Stomach (tissue), 9 donors: Measurements from ENCODE around the gene CCNK. TPM values are rescaled to one million over a fixed set of nuclear protein-coding genes. Genes with fewer than 3 reads are reported as not detected.

ENCODE experiments used
- DNase-seq, 2 donors: peaks; one replicate each; pipeline versions ENCODE4 v3.0.0 to v3.0.0-alpha.2; 2013 to 2019
- H3K27ac ChIP-seq, 5 donors: fragments of 200-600 bp in 4 of 5; sonication (generic) in 4 of 5; one replicate each; pipeline ENCODE4 v1.5.1; 2013 to 2019; ENCODE audit warnings: mild to moderate bottlenecking in 1 of 5, moderate library complexity in 1 of 5
- H3K27me3 ChIP-seq, 3 donors: fragments of 200-600 bp; sonication (generic); one replicate each; pipeline ENCODE4 v1.5.1; 2017 to 2019; ENCODE audit warnings: mixed run types in 1 of 3
- H3K36me3 ChIP-seq, 4 donors: fragments of 200-600 bp; sonication (generic); 1 replicate in 3 of 4; 2 replicates in 1 of 4; pipeline ENCODE4 v1.5.1; 2016 to 2019
- H3K4me1 ChIP-seq, 4 donors: fragments of 200-600 bp; sonication (generic); one replicate each; pipeline ENCODE4 v1.5.1; 2016 to 2019
- H3K4me3 ChIP-seq, 4 donors: fragments of 200-600 bp; sonication (generic) in 3 of 4; one replicate each; pipeline ENCODE4 v1.5.1; 2016 to 2019; ENCODE audit warnings: mild to moderate bottlenecking in 1 of 4
- H3K9me3 ChIP-seq, 4 donors: fragments of 200-600 bp; sonication (generic); one replicate each; pipeline ENCODE4 v1.5.1; 2016 to 2019
- EP300 ChIP-seq: sonication (generic); formaldehyde crosslinking; IDR thresholded peaks from one replicate; pipeline ENCODE4 v1.6.1; 2017; ENCODE audit warnings: antibody characterized with exemption
- POLR2A ChIP-seq, 4 donors: fragments of 450-650 bp; IDR thresholded peaks; one replicate each; pipeline ENCODE4 v1.6.1; 2016; ENCODE audit warnings: antibody characterized with exemption in 4 of 4, control low read depth in 2 of 4, mild to moderate bottlenecking in 1 of 4, moderate library complexity in 1 of 4
- POLR2AphosphoS5 ChIP-seq, 3 donors: sonication (generic); formaldehyde crosslinking; IDR thresholded peaks; one replicate each; pipeline ENCODE4 v1.6.1; 2016; ENCODE audit warnings: antibody characterized with exemption in 3 of 3
- WGBS, 5 donors: extraction: QIAGEN DNeasy Blood & Tissue Kit in 3 of 5; methylation state at CpG; one replicate each; pipeline versions ENCODE4 v1.1.5 to v1.1.7; 2013 to 2018; 5-methylcytosine and 5-hydroxymethylcytosine counted together
- intact Hi-C: fragments of 100-400 bp; cut with DNase I; formaldehyde crosslinking; loops from one replicate; pipeline ENCODE4 v1.15.1; 2023; ENCODE audit warnings: low total_unique reads
- polyA plus RNA-seq, 3 donors: library from polyadenylated mRNA; stranded (reverse); fragments of 200-250 nt; gene quantifications; one replicate each; pipeline ENCODE4 v1.2.3, GENCODE V29; 2013
- total RNA-seq, 5 donors: library from RNA; depleted of rRNA; stranded (reverse); fragments of >200 nt; gene quantifications; one replicate each; pipeline versions ENCODE4 v1.1.0 to v1.2.3, GENCODE V29; 2014 to 2016
- TF ChIP-seq, protein P1 (sequence below), 7 experiments: fragments of 450-650 bp in 4 of 7; fragments of 200-600 bp in 3 of 7; sonication (generic) in 3 of 7; IDR thresholded peaks; one replicate each; pipeline ENCODE4 v1.5.1; 2016 to 2019; ENCODE audit warnings: antibody characterized with exemption in 7 of 7, control low read depth in 2 of 7, mild to moderate bottlenecking in 1 of 7
- donor health status: healthy with polysubstance abuse.
- donor health status: Bipolar disorder and iron deficiency.
- donor health status: healthy.

Gene CCNK
- total and polyA plus RNA-seq, 8 donors = 2.3 to 48.3 (median 11.4) TPM

DNA sequence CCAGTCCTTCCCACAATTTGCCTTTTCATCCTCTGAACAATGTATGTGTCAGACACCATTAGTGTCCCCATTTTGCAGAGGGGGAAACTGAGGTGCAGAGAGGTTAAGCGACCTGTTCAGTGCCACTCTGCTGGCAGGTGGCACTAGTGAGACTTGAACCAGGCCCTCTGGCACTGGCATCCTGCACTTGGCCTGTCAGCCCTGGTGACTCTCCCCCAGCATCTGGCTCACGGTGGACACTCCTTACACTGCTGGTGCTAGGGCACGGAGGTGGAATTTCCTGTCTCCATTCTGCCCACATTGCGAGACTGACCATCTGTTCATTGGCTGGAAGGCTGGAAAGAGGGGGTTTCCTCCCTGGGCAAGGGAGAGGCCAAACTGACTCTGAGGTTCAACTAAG is 48.7 kb downstream of the CCNK start:
- no peaks in the 10 kb centered on the region for H3K36me3 ChIP-seq
- no peaks in the 10 kb centered on the region for H3K9me3 ChIP-seq
- H3K4me3 ChIP-seq = no peak overlapping the region
- intact Hi-C loops = no loop called here
- 78 to 91% (median 86%) methylated on average over 4 of the region's 4 CpGs for WGBS, 5 donors
- H3K27ac ChIP-seq = no peak overlapping the region
- H3K4me1 ChIP-seq = peaks cover 16 to 63% (median 33%) of the 10 kb centered on the region in 4 donors
- DNase-seq = no peak
- TF ChIP-seq, protein P1, sequence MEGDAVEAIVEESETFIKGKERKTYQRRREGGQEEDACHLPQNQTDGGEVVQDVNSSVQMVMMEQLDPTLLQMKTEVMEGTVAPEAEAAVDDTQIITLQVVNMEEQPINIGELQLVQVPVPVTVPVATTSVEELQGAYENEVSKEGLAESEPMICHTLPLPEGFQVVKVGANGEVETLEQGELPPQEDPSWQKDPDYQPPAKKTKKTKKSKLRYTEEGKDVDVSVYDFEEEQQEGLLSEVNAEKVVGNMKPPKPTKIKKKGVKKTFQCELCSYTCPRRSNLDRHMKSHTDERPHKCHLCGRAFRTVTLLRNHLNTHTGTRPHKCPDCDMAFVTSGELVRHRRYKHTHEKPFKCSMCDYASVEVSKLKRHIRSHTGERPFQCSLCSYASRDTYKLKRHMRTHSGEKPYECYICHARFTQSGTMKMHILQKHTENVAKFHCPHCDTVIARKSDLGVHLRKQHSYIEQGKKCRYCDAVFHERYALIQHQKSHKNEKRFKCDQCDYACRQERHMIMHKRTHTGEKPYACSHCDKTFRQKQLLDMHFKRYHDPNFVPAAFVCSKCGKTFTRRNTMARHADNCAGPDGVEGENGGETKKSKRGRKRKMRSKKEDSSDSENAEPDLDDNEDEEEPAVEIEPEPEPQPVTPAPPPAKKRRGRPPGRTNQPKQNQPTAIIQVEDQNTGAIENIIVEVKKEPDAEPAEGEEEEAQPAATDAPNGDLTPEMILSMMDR (IDR thresholded peaks at IDR 0.05) = no peak
- TF ChIP-seq POLR2A (IDR thresholded peaks at IDR 0.05) = no peak
- TF ChIP-seq EP300 = no peak
- no peak for TF ChIP-seq POLR2AphosphoS5 (IDR thresholded peaks at IDR 0.05)
- no peaks in the 10 kb centered on the region for H3K27me3 ChIP-seq

DNA sequence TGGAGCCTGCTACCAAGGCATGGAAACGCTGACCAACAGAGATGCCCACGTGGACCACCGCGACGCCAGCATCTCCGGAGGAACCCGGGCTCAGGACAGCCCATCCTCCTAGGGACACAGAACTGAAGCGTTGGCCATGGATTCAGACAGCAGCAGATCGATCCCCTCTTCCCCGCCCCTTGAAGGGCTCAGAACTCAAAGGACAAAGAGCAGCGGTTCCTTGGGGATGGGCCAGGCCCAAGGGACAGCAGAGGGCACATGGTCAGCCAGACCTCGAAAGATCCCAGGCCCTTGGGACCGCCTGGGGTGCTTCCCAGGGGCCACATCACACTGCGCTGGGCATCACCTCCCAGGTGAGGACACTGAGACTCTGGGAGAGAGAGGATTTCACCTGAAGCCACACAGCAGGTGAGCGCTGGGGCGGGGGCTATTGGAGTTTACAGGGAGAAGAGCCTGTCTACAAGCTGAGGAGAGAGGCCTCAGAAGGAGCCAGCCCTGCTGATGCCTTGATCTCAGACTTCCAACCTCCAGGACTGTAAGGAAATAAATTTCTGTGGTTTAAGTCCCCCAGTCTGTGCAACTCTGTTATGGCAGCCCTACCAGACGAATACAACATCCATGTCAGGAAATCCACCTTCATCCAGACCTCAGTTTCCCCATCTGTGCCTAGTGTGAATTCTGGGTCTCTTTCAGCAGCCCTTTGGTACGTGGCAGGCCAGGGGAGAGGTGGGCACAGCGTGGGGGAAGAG is 49.4 kb downstream of the CCNK start:
- no peak overlapping the region for H3K4me3 ChIP-seq
- H3K36me3 ChIP-seq = peaks cover 0 to 5% (median 0%) of the 10 kb centered on the region in 4 donors
- H3K27ac ChIP-seq = peak overlapping the region in 2 of 5 donors; percentile 45 to 60
- WGBS, 5 donors = 86 to 93% (median 88%) methylated on average over 10 to 19 of the region's 19 CpGs
- no peaks in the 10 kb centered on the region for H3K9me3 ChIP-seq
- no peaks in the 10 kb centered on the region for H3K27me3 ChIP-seq
- TF ChIP-seq POLR2A (IDR thresholded peaks at IDR 0.05) = no peak
- TF ChIP-seq EP300 = no peak
- TF ChIP-seq, protein P1 (IDR thresholded peaks at IDR 0.05) = no peak
- no peak for TF ChIP-seq POLR2AphosphoS5 (IDR thresholded peaks at IDR 0.05)
- intact Hi-C loops = no loop called here
- DNase-seq = no peak
- peaks cover 9 to 63% (median 30%) of the 10 kb centered on the region in 4 donors for H3K4me1 ChIP-seq

DNA sequence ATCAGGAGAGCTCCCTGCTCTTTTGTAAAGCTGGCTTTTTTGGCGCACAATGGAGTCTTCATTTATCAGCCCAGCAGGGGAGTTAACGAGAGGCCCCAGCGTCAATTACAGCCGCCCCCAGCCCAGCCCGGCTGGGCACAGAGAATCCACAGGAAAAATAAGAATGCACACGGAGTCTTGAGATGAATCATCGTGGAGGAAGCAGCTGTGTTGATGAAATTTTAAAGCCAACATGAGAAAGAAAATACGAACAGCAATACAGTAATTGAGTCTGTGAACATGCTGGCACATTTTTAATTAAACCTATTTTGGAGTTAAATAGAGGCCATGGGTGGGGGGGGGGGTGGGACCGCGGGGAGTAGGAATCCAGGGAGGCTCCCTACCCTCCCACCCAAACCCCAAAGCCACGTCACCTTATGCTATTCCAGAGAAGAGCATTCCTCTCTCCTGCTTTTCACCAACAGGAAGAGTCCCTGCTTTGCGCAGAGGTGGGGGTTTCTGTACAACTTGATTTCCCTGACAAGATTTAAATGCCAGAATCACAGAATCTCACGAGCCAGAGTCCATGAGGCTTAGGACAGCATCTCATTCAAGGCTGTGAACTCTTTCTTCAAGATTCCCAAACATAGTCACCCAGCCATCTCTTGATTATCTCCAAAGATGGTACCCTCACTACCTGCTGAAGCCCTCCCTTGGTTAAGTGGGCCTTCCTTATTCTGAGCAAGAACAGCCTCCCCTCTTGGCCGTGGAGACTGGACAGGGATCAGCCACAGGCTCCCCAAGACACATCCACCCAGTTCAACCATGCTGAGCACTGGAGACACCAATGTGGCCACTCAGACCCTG is 50.3 kb downstream of the CCNK start:
- peak in 1 of 2 donors; percentile 59 for DNase-seq
- TF ChIP-seq, protein P1 (IDR thresholded peaks at IDR 0.05) = no peak
- no peak for TF ChIP-seq POLR2A (IDR thresholded peaks at IDR 0.05)
- no peak for TF ChIP-seq EP300
- TF ChIP-seq POLR2AphosphoS5 (IDR thresholded peaks at IDR 0.05) = no peak
- Histone ChIP-seq H3K27ac (peak overlapping the region in 2 of 5 donors; percentile 45 to 60), H3K27me3 (no peaks in the 10 kb centered on the region), H3K9me3 (no peaks in the 10 kb centered on the region), H3K36me3 (peaks cover 0 to 10% (median 0%) of the 10 kb centered on the region in 4 donors), H3K4me3 (no peak overlapping the region), H3K4me1 (peaks cover 0 to 63% (median 28%) of the 10 kb centered on the region in 4 donors)
- intact Hi-C loops = no loop called here
- WGBS, 5 donors = 51 to 67% (median 60%) methylated on average over 14 of the region's 14 CpGs

DNA sequence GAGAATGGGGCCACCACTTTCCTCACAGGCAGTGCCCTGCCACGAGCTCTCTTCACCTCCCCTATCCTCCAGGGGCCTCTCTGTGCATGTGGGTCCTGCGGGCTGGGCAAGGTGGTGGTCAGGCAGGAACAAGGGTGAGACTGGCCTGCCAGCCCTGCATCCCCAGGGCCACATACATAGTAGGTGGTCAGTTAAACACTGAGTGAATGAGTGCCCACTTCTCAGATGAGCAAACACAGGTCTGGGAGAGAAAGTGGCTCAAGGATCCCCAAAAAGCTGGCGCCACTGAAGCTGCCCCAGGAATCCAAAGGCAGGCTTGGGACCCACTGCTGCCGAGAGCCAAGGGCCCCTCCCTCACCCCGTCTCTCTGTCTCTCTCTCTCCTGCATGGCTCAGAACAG is 51.1 kb downstream of the CCNK start:
- Histone ChIP-seq H3K27me3 (no peaks in the 10 kb centered on the region), H3K27ac (peak overlapping the region in 1 of 5 donors; percentile 22), H3K4me3 (no peak overlapping the region), H3K36me3 (peaks cover 0 to 10% (median 0%) of the 10 kb centered on the region in 4 donors), H3K4me1 (peaks cover 0 to 66% (median 32%) of the 10 kb centered on the region in 4 donors), H3K9me3 (no peaks in the 10 kb centered on the region)
- no peak for TF ChIP-seq EP300
- TF ChIP-seq, protein P1 (IDR thresholded peaks at IDR 0.05) = no peak
- 80 to 88% (median 85%) methylated on average over 4 to 5 of the region's 5 CpGs for WGBS, 5 donors
- intact Hi-C loops = no loop called here
- DNase-seq = no peak
